Measurements from ENCODE around the gene FGFBP3.

DNA sequence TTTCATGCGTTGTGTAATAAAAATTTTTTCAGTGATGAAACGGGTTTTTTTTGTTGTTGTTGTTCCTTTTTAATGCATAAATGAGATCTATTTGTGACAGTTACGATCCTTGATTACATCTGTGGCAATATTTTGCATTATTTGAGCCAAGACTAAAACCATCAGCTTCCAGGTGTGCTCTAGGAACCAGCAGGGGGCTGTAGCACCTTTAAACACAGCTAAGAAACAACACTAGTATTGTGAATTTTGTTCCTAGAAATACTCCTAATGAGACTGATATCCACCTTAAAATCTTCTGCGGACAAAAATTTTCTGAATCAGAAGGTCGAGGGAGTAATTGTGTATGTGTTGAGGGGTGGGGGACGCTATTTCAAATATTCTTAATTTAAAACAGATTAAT, 52.6 kb downstream of the FGFBP3 start:
- TF ChIP-seq, protein P1, sequence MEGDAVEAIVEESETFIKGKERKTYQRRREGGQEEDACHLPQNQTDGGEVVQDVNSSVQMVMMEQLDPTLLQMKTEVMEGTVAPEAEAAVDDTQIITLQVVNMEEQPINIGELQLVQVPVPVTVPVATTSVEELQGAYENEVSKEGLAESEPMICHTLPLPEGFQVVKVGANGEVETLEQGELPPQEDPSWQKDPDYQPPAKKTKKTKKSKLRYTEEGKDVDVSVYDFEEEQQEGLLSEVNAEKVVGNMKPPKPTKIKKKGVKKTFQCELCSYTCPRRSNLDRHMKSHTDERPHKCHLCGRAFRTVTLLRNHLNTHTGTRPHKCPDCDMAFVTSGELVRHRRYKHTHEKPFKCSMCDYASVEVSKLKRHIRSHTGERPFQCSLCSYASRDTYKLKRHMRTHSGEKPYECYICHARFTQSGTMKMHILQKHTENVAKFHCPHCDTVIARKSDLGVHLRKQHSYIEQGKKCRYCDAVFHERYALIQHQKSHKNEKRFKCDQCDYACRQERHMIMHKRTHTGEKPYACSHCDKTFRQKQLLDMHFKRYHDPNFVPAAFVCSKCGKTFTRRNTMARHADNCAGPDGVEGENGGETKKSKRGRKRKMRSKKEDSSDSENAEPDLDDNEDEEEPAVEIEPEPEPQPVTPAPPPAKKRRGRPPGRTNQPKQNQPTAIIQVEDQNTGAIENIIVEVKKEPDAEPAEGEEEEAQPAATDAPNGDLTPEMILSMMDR (IDR thresholded peaks at IDR 0.05) = peak in 3 of 6 experiments; percentile 27 to 35 (median 28)
- TF ChIP-seq POLR2A (IDR thresholded peaks at IDR 0.05) = no peak

All from thyroid gland (tissue), 4 donors.